ENCODE measurements around the gene GSTK1. TPM values are rescaled to one million over a fixed set of nuclear protein-coding genes. Genes with fewer than 3 reads are reported as not detected.
A peak's percentile ranks its signal among the peaks of the same experiment; 100 is the strongest.
"Not testable (repeated sequence)": the region's sequence is repeated elsewhere in the genome, so short reads cannot be mapped to it uniquely, and the experiment has no call there.

Gene GSTK1
- 100 to 1,000 TPM; 105 to 136 TPM for total RNA-seq
- polyA plus RNA-seq (ENCODE audit: insufficient read depth, low read depth, low replicate concordance) = 169 TPM
- long read RNA-seq, donor 1, transcript GSTK1-201 (8 exons, 1,044 nt) = major isoform, 37 of 45 reads
- long read RNA-seq, donor 1, partial matches to known transcripts = 5 of 45 reads
- long read RNA-seq, donor 1, other reads (novel, unspliced or antisense) = 0 of 45 reads
- long read RNA-seq, donor 2, transcript GSTK1-201 (8 exons, 1,044 nt) = major isoform, 21 of 45 reads
- long read RNA-seq, donor 2, partial matches to known transcripts = 22 of 45 reads
- long read RNA-seq, donor 2, other reads (novel, unspliced or antisense) = 0 of 45 reads

- Histone ChIP-seq H3K27ac (peak within 1 kb of the TSS; percentile 74 to 77), H3K36me3 (ENCODE audit: low read depth, missing control alignments) (no peaks in the 10 kb centered on the region), H3K4me3 (peak within 1 kb of the TSS; percentile 85 to 87), H3K4me1 (peaks cover 11% of the 10 kb centered on the region), H3K27me3 (no peaks in the 10 kb centered on the region), H3K9me3 (no peaks in the 10 kb centered on the region)
- no peak for TF ChIP-seq POLR2A (IDR thresholded peaks at IDR 0.05)
- TF ChIP-seq CTCF (IDR thresholded peaks at IDR 0.05) = no peak
- intact Hi-C loops (cut with DNase I; ENCODE audit: low total_unique reads) = no loop called here
- peak; percentile 89 for DNase-seq
- 1% methylated on average over 25 to 48 of the region's 48 CpGs for WGBS, 2 donors
These were observed at the start of gene GSTK1 for GRCh38 chr7:143263266-143264195. Gene GSTK1 (plus strand): TSS chr7:143263441. CDS start chr7:143263514, 73 bp downstream.

GRCh38 chr7:143213478-143213877, 49.8 kb upstream of the GSTK1 start:
- H3K4me3 ChIP-seq; H3K27me3 ChIP-seq; H3K36me3 ChIP-seq (ENCODE audit: low read depth, missing control alignments); DNase-seq; H3K9me3 ChIP-seq; H3K27ac ChIP-seq; H3K4me1 ChIP-seq: not testable (repeated sequence)
- intact Hi-C loops (cut with DNase I; ENCODE audit: low total_unique reads) = loop anchor here (5.0 to 10.0 kb wide), 2 partner anchors 206 to 359 kb away; partner anchors contain the start of gene EPHB6
- WGBS, 2 donors = 93 to 98% methylated on average over 4 of the region's 4 CpGs

- intact Hi-C loops (cut with DNase I; ENCODE audit: low total_unique reads) = loop anchor here (5.0 to 10.0 kb wide), 2 partner anchors 208 to 360 kb away; partner anchors contain the start of gene EPHB6
- no peak overlapping the region for H3K4me3 ChIP-seq
- TF ChIP-seq POLR2A (IDR thresholded peaks at IDR 0.05) (no peak), CTCF (IDR thresholded peaks at IDR 0.05) (peak; percentile 98 to 100 (median 99))
- DNase-seq = peak; percentile 72
- no peaks in the 10 kb centered on the region for H3K9me3 ChIP-seq
- no peaks in the 10 kb centered on the region for H3K4me1 ChIP-seq
- no peak overlapping the region for H3K27ac ChIP-seq
- H3K27me3 ChIP-seq = no peaks in the 10 kb centered on the region
- 22 to 23% methylated on average over 8 of the region's 8 CpGs for WGBS, 2 donors
- H3K36me3 ChIP-seq (ENCODE audit: low read depth, missing control alignments) = no peaks in the 10 kb centered on the region
These were observed 48.2 kb upstream of the GSTK1 start for GRCh38 chr7:143214789-143215679.

- Histone ChIP-seq H3K27me3 (no peaks in the 10 kb centered on the region), H3K36me3 (ENCODE audit: low read depth, missing control alignments) (no peaks in the 10 kb centered on the region), H3K4me1 (no peaks in the 10 kb centered on the region), H3K27ac (no peak overlapping the region), H3K9me3 (no peaks in the 10 kb centered on the region), H3K4me3 (no peak overlapping the region)
- WGBS, 2 donors = 82 to 86% methylated on average over 6 of the region's 6 CpGs
- no peak for DNase-seq
- intact Hi-C loops (cut with DNase I; ENCODE audit: low total_unique reads) = loop anchor here (10.0 kb wide), 1 partner anchor 361 kb away; the partner anchor contains the start of gene EPHB6
- TF ChIP-seq CTCF (IDR thresholded peaks at IDR 0.05) = no peak
- no peak for TF ChIP-seq POLR2A (IDR thresholded peaks at IDR 0.05)
These were observed 47.1 kb upstream of the GSTK1 start for GRCh38 chr7:143216151-143216550.

All from testis (tissue), 5 donors.